ENCODE results near the gene NFYA. TPM values are rescaled to one million over a fixed set of nuclear protein-coding genes. Genes with fewer than 3 reads are reported as not detected.

NFYA gene
- total RNA-seq, 6 experiments from 2014 or later = 14.9 to 20.0 (median 16.7) TPM

DNA sequence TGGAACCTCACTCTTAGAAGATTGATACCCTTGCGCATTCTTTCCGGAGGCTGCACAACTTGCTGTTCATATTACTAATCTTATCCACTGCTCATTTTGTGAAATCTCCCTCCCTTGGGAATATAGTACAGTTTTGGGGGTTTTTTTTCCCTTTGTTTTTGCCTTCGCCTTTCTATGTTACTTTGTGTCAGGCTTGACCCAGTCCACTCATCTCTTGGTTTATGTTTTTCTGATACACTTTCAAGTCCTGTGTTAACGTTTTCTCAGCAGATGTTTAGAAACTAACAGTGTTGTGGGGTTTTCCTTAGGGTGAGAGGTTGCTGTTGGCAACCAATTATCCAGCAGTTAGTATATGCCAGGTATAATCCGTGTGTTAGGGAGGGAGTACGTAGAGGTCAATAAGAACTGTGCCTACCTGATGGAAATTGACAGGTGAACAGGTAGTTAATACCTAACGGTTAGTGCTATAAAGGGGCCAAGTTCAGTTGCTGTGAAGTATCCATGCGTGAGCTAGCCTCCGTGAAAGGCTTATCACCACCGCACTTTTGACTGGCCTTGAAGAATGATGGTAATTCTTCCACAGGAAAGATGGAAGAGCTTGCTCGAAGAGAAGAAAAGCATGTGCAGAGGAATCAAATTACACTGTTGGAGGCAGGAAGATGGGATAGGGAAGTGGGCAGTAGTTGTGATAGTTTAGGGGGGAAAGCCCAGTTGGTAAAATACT is 1.4 kb downstream of the NFYA start:
- TF ChIP-seq, protein P1, sequence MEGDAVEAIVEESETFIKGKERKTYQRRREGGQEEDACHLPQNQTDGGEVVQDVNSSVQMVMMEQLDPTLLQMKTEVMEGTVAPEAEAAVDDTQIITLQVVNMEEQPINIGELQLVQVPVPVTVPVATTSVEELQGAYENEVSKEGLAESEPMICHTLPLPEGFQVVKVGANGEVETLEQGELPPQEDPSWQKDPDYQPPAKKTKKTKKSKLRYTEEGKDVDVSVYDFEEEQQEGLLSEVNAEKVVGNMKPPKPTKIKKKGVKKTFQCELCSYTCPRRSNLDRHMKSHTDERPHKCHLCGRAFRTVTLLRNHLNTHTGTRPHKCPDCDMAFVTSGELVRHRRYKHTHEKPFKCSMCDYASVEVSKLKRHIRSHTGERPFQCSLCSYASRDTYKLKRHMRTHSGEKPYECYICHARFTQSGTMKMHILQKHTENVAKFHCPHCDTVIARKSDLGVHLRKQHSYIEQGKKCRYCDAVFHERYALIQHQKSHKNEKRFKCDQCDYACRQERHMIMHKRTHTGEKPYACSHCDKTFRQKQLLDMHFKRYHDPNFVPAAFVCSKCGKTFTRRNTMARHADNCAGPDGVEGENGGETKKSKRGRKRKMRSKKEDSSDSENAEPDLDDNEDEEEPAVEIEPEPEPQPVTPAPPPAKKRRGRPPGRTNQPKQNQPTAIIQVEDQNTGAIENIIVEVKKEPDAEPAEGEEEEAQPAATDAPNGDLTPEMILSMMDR (IDR thresholded peaks at IDR 0.05) = no peak
- Mint-ChIP-seq H3K27me3 (ENCODE audit: insufficient read depth) (peaks cover 1% of the 10 kb centered on the region; the same call in 1 of the 2 replicates), H3K27ac (peak overlapping the region; percentile 89), H3K9me3 (no peaks in the 10 kb centered on the region), H3K36me3 (ENCODE audit: low read depth) (peaks cover 10% of the 10 kb centered on the region), H3K4me1 (ENCODE audit: low read depth) (peaks cover 57% of the 10 kb centered on the region), H3K4me3 (peak overlapping the region; percentile 90)
- no peak for DNase-seq

DNA sequence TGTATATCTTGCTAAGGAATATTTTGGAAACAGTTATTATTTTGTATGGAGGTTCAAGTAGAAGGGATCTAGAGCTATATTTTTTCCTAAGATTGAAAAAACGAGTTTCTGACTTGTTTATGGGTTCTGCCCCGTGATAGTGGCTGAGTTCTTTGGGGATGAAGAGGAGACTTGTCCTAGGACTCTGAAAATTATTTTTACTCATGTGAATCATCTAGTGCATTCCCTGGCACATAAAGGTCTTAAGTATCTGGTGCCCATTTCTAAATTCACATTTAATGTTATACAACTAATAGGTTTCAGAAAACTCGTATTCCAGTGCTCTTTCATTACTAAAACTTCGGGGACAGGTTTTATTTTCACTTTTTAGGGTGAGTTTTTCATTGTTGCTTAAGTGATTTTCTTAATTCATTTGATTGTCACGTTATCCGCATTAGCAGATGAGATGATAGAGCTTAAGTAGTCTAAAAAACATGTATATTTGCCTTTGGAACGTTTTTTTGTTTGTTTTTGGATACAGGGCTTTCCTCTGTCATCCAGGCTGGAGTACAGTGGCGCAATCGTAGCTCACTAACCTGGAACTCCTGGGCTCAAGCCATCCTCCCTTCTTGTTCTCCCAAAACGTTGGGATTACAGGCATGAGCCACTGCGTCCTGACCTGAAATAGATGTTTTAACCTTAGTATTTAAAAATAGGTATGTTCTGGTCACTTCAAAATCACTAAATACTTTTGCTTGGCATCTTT is 2.1 kb downstream of the NFYA start:
- peak; percentile 19 for DNase-seq
- Mint-ChIP-seq H3K9me3 (no peaks in the 10 kb centered on the region), H3K27ac (peak overlapping the region; percentile 89), H3K27me3 (ENCODE audit: insufficient read depth) (peaks cover 1% of the 10 kb centered on the region; the same call in 1 of the 2 replicates), H3K36me3 (ENCODE audit: low read depth) (peaks cover 15% of the 10 kb centered on the region), H3K4me1 (ENCODE audit: low read depth) (peaks cover 57% of the 10 kb centered on the region), H3K4me3 (peak overlapping the region; percentile 90)
- TF ChIP-seq, protein P1 (IDR thresholded peaks at IDR 0.05) = no peak

DNA sequence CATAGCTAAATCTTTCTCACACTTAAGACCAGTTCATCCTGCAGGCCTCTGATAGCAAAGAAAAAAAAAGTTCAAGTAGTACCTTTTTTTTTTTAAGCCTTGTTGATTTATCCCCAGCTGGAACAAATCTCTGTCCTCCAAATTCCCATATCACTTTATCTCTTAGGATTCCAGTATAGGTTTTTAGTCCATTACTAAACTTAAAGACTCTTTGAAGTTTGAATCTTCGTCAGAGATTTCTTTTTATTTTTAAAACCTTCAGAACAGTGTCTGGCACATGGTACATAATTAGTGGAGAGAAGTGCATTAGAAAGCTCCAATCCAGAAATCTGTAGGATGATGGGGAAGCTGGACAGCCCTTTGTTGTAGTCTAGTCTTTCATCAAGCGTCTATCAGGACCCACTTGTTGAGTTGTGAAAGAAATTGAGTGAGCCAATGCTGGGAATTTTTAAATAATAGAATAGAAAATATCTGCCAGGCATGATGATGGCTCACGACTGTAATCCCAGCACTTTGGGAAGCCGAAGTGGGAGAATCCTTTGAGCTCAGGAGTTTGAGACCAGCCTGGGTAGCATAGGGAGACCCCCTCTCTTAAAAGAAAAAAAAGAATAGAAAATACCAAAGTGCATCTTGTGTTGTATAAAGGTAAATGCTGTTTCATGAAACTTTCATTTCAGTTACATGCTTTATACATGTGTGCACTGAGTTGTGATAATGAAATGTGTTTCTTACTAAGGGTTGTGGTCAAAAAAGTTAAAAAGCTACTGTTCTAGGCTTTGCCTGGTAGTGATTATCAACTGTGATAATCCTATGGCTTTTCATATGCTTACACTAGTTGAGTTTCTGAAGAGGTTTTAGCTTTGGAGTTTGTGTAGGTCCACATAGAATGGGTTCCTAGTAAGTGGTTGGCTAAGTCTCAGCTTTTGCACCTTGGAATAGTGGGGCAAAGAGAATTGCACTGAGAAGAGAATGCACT is 3.2 kb downstream of the NFYA start:
- H3K36me3 Mint-ChIP-seq (ENCODE audit: low read depth) = peaks cover 19% of the 10 kb centered on the region
- TF ChIP-seq, protein P1 (IDR thresholded peaks at IDR 0.05) = no peak
- peaks cover 3% of the 10 kb centered on the region; the same call in 1 of the 2 replicates for H3K27me3 Mint-ChIP-seq (ENCODE audit: insufficient read depth)
- H3K27ac Mint-ChIP-seq = peak overlapping the region; percentile 38; the same call in 1 of the 2 replicates
- no peaks in the 10 kb centered on the region for H3K9me3 Mint-ChIP-seq
- H3K4me1 Mint-ChIP-seq (ENCODE audit: low read depth) = peaks cover 50% of the 10 kb centered on the region
- peak overlapping the region; percentile 90 for H3K4me3 Mint-ChIP-seq
- no peak for DNase-seq

DNA sequence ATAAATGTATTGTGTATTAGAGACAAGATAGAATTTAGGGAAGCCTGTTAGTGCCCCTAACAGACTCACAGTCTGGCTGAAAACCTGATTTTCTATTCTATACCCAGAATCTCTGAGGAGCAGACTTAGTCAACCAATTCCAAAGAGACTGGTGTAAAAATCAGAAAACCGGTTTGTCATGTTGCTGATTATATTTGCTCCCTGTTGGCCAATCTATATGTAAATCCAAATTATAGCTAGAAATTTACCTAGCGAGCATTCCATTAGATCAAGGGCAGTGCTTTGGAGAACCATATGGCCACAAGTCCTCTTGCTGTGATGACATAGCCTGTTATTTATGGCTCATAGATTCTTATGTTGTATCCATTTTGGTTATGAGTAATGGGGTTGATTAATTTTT is 4.8 kb downstream of the NFYA start:
- peaks cover 26% of the 10 kb centered on the region for H3K36me3 Mint-ChIP-seq (ENCODE audit: low read depth)
- TF ChIP-seq, protein P1 (IDR thresholded peaks at IDR 0.05) = no peak
- no peaks in the 10 kb centered on the region for H3K9me3 Mint-ChIP-seq
- H3K27me3 Mint-ChIP-seq (ENCODE audit: insufficient read depth) = peaks cover 3% of the 10 kb centered on the region; the same call in 1 of the 2 replicates
- DNase-seq = no peak
- peaks cover 44% of the 10 kb centered on the region for H3K4me1 Mint-ChIP-seq (ENCODE audit: low read depth)
- H3K4me3 Mint-ChIP-seq = no peak overlapping the region
- no peak overlapping the region for H3K27ac Mint-ChIP-seq

DNA sequence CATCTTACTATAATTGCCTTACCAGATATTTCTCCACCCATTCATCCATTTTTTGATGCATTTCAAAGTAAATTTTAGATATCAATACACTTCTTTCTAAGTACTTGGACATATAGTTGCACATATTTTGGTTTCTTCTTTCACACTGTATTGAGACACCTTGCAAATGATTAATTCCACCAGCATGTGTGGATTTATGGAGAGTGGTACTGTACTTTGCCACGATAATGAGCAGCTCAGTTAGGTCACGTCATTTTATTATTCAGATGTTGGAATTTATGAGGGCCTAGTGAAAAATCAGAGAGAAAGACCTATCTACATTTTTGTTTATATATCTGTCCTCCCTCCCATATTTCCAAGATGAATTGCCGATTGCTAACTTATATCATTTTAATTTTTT is 5.3 kb downstream of the NFYA start:
- Mint-ChIP-seq H3K36me3 (ENCODE audit: low read depth) (peaks cover 26% of the 10 kb centered on the region), H3K9me3 (no peaks in the 10 kb centered on the region), H3K27ac (no peak overlapping the region), H3K27me3 (ENCODE audit: insufficient read depth) (peaks cover 3% of the 10 kb centered on the region; the same call in 1 of the 2 replicates), H3K4me3 (no peak overlapping the region), H3K4me1 (ENCODE audit: low read depth) (peaks cover 44% of the 10 kb centered on the region)
- DNase-seq = no peak
- TF ChIP-seq, protein P1 (IDR thresholded peaks at IDR 0.05) = no peak
